ENCODE data around the gene TAGLN3.

Gene TAGLN3

DNA sequence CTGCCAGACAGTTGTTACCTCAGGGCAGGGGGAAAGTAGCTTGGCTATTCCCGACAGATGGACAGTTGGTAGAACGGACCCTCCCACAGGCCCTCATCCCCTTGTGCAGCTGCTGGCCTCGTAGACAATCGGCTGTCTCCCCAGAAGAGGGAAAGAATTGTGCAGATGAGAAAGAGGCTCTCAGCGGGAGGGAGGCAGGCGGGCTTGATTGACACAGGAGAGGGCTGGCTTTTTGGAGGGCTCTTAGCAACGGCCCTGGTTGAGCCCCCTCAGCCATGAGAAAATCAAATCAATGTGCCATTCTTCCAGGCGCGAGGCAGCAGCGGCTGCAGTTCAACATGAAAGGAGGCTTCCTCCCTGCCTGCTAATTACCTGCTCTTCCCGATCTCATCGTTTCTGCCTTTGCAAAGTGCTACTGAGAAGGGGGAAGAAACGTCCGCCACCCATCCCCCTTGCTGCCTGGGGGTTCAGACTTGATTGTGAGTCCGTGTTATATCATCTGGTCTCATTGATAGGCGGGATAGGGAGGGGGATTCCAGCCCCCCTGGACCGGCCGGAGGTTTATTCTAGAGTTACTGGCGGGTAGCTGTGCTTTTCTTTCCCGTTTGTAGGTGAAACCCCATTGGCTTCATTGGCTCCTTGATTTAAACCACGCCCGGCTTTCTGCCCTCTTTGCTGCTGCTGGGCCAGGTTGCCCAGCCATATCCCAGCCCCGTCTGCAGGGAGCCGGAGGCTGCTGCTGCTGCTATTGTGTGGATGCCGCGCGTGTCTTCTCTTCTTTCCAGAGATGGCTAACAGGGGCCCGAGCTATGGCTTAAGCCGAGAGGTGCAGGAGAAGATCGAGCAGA lies at the start of gene TAGLN3:
Gene TAGLN3, plus strand, starts transcription at position 287 of the 848 bp plus-strand sequence. Its CDS starts 501 bp downstream, at position 788.
- no peak for DNase-seq (ENCODE audit: low read depth, low spot score)

DNA sequence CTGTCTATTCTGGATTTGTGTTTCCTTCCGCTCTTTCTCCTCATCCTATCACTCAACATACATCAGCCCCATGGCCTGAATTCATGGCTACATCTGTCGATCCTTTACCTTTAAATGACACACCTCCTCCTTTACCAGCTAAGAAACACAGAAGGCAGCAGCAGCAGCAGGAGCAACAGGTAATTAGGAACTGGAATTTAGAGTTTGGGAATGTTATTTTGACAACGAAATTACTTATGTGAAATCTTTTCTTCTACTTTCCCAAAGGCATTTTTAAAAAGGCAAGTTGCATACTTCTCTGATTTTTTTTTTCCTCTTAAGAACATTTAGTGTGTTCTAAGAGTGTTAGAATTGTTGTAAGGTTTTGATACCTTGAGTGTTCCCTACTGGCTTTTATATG lies 49.0 kb upstream of the TAGLN3 start:
- no peak for DNase-seq (ENCODE audit: low read depth, low spot score)

DNA sequence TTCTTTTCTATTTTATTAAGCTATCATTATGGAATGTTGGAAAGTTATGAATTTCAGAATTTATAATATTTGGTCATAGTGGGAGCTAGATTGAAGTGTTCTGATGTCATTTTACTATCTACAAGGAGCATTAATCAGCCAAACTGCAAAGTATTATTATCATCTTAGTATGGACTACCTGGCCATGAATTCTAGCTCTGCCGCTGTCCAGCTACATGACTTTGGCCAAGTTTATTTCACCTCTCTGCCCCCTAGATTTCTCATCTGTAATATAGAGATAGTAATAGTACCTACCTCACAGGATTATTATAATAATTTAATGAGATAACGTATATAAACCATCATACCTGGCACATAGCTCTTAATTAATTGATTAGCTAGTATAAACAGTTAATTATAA lies 47.7 kb upstream of the TAGLN3 start:
- DNase-seq (ENCODE audit: low read depth, low spot score): no peak

DNA sequence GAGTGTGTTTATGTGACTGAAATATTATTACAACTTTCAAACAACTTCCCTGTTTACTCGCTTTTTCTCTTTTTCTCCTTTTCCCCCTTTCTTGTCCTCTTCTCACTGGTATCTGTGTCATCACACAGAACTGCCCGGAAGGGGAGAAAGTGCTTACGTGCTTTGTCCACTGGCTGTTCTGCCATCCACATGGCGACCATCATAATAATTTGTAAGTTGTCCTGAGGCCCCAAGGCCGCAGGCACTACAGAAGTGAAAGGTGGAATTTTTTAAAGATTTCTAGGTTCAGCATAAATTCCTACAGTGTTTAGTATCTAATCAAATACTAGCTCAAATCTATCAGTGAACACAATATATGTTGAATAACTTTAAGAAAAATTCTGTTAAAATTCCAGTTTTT lies 46.6 kb upstream of the TAGLN3 start:
- DNase-seq (ENCODE audit: low read depth, low spot score): no peak

DNA sequence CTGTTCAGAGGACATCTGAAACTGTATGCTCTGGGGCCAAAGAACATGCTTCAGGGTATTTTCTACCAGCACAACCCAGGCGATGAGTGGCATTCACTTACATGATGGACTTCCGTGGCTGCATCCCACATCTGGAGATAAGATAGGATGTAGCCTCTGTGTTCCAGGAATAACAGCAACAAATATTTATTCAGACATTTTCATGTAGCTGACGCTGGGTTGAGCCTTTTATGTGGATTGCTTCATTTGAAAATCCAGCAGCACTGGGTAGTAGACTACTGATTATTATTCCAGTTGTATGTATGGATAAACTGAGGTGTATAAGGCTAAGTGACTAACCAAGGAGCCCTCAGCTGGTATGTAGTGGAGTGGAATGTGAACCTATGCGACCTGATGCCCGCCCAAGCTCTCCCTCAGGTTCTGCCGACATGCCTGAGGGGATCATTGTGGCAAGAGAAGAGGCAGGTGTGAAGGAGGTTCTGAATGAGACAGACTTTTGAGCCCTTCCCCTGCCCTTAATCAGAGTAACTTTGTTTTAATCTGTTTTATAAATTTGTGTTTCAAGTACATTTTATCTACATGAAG lies 45.8 kb upstream of the TAGLN3 start:
- DNase-seq (ENCODE audit: low read depth, low spot score): no peak

DNA sequence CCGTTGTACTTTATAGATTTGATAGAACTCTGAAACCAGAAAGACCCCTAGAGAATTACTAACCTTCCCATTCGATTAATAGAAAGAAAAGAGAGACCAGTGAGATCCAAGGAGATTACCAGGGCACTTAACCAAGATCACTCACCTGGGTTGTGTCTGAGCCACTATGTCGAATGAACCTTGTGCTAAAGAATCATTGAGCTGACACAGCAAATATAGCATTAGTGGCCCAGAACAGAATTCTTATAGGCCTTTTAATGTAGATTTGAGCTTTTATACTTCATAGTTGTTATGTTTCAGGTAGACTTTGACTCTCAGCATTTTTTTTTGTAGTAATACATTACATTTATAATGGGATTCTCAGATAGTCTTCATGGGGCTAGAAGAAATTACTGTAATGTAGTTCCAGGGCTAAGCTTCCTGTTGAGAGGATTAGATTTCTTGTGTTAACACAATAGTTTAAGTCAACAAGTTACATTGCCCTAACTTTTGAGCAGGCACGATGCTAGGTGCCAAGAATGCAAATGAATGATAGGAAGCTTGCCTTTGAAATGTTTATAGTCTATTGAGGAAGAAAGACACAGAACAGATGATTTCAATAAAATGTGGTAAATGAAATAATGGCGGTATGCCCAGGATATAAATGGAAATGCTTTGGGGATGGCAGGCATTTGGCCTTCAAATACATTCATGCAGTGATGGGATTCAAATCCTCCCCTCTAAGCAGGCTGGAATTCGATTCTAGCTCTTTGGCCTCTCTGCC lies 44.3 kb upstream of the TAGLN3 start:
- no peak for DNase-seq (ENCODE audit: low read depth, low spot score)

DNA sequence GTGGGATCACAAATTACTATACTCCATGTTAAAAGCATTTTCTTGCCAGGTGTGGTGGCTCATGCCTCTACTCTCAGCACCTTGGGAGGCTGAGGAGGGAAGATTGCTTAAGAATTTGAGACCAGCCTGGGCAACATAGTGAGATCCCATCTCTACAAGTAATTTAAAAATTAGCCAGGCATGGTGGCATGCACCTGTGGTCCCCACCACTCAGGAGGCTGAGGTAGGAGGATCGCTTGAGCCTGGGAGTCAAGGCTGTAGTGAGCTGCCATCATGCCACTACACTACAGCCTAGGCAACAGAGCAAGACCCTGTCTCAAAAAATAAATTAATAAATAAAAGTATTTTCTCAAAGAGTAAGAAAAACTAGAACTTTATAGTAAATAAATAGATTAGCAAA lies 42.8 kb upstream of the TAGLN3 start:
- DNase-seq (ENCODE audit: low read depth, low spot score): no peak

DNA sequence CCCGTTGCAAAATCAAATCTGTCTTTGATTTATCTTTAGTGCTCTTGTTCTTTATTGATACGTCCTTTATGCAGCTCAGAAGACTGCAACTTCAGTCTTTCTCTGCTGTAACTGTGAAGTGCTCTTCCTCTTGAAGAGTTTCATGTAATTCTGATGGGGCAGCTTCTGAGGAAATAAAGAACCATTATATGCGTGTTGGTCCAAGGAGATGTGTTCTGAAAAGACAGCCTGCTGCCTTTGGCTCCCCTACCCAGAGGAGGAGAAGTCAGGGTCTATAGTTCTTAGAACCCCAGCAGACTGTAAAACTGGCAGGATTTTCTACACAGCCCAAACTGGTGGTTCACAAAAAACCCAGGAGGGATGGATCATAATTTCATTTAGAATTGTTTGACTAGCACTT lies 42.3 kb upstream of the TAGLN3 start:
- DNase-seq (ENCODE audit: low read depth, low spot score): no peak

DNA sequence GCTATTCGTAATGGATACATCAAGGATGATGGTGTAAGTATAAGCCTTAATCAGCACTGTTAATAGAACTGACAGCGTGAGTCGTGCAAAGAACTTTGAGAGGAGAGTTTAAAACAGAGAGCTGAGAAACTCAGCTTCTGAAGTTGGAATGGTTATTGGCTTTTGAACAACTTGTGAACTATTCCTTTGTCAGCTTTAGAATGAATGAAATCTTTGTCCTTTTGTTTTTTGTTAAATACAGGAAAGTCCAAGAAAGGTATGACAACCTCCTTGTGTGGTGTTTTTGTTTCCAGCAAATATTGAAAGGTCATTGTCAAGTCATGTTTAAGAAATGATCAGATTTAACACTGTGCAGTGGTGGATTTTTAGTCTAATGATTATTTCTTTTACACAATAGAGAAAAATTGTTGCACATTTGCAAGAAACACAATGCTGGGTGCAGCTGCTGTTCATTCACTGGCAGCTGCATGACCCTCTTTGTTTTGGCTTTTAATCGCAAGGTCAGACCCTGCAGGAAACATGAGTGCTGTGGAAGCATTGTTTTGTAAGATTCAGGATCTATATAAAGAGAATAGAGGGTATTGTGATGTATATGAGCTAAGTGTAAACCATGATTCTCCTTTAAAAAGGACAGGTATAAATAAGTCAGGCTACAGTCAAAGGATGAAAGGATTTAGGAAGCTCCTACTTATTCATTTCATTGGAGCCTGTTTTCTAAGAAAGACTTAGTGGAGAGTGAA lies 41.6 kb upstream of the TAGLN3 start:
- DNase-seq (ENCODE audit: low read depth, low spot score): no peak

DNA sequence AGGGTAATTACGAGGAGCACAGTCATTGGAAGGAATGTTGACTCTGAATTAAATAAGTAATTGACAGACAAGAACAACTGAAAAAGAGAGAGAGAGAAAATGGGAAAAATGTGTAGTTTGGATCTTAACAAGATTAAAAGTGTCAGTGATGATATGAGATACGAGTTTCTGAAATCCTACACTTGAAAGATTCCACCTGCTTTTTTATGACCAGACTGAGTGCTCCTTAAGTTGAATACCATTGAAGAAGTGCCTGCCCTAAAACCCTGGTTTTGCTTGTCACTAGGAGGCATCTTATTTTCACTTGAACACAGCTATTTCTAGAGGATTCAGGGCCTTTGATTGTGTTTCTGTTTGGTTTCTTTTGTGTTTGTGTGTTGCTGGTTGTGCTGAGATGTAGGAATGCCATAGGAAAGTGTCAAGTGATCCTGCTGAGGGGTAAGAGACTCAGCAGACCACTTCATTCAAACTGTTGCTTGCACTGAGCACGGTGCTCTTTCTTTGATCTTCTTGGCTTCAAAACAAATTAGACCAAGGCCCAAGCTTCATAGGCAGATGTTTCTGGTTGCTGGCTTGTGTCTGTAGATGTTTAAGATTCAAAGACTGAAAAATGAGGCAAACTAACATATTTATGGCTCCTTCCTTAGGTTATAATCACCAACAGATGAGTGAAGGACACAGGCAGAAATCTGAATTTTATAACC lies 37.1 kb upstream of the TAGLN3 start:
- no peak for DNase-seq (ENCODE audit: low read depth, low spot score)

DNA sequence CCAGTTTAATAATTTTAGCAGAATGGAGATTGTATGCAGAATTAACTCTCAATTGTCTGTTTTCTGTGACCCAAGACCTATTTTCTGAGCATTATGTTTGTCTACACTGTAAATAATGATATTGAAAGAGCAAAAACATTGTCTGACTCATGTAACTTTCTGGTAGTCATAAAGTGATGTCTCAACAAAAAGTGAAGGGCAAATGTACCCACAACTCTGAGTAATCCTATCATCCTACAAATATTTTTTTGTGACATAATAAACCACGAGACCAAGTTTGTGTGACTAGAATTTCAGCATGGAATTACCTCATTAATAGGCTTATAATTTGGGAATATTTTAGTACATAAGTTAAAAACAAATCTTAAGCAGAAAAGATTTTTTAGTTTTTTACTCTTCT lies 35.3 kb upstream of the TAGLN3 start:
- no peak for DNase-seq (ENCODE audit: low read depth, low spot score)

DNA sequence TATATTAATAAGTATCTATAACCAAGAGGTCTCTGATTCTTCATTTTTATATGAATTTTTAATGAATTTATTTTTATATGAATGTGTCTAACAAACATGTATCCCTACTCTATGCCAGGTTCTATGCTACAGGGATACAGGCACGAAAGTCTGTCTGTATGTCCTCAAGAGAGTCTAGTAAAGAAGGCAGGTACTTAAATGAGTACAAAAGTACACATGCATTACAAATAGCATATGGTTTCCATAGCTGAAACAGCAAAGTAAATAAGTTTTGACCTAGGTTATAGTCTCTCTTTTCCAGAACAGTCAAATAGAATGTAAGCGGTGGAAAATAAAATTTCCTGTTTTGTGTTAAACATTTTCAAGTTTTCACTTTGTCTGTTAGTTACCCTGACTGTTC lies 33.2 kb upstream of the TAGLN3 start:
- DNase-seq (ENCODE audit: low read depth, low spot score): no peak

DNA sequence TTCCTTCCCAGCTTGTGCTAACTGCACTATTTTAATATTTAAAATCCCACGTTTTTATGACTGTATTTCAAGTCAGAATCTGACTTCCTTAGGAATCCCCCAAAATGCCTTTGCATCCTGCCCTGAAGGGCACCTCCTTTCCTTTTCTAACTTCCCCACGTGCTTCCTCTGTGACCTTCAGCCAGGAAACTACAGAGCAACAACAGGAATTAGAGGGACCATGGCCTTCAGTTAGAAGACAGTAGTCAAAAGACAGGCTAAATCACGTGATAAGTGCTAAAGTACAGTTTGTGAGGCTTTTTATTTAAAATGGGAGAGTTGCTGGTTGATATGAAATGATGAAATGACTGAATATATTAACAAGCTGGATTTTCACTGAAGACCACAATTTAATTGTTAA lies 31.7 kb upstream of the TAGLN3 start:
- DNase-seq (ENCODE audit: low read depth, low spot score): no peak

DNA sequence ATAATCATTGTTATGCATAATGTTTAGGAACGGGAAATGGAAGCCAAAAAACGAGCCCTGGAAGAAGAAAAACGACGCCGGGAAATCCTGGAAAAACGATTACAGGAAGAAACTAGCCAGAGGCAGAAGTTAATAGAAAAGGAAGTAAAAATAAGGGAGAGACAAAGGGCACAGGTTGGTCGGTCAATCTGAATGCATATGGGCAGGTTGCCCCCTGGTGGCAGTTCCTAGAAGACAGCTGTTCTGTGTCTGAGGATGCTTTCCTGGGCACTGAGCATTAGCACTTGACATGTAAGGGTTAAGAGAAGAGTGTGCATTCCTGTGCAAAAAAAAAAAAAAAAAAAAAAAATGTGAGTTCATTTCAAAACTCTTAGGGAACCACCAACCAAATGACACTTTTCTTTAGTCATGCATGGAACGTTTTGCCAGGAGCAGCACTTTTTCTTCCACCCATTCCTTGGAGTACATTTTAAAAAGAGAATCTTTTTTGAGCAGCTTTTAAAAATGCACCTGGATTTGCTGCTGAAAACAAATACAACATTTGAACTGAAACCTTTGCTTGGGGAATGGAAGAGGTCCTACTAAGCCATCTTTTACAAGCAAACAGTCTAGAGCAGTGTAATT lies 31.0 kb upstream of the TAGLN3 start:
- peak; percentile 65 for DNase-seq (ENCODE audit: low read depth, low spot score)

DNA sequence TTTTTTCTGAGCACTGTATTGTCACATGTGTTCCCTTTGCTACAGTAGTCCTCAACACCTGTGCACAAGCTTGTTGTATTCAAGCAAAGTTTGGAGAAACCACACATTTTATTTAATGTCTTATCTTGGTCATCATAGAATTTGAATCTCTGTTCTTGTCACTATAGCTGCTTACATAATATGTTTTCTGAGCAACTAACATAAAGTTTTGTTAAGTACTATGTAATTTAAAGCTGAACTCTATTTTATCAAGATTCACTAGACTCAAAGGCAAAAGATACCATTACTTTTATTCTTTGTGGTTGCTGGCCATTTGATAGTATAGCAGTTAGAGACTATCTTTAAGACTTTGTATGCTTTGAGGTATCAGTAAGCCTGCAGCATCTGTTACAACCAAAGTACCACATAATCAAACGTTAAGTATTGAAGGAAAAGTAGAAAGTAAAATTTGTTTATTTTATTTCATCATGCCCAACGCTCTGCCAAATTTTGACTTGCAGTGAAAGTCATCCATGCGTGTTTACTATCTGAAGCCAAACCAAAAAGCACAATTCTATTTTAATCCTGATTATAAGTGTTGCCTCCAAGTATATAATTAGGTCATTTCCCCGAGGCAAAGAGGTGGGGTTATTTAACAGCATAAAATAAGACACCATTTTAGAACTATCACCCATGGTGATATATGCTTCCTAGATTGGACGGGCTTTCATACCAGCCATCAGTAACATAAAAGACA lies 30.2 kb upstream of the TAGLN3 start:
- no peak for DNase-seq (ENCODE audit: low read depth, low spot score)

DNA sequence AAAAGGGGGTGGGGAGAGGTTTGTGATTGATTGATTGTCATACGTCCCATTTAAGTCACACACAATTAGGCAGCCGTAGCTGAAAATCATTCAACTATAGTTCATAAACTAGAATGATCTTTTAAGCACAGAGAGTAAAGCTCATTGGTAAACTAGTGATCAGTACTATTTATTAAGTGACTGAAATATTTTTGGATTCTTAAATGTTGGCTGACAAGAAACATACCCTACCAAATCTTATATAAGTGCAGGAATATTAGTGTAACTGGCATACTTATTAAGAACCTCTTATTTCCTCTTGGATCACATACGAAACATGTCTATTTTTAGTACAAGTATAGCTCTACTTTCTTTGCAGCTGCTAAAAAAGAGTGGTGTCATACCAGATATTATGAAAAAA lies 28.3 kb upstream of the TAGLN3 start:
- no peak for DNase-seq (ENCODE audit: low read depth, low spot score)

DNA sequence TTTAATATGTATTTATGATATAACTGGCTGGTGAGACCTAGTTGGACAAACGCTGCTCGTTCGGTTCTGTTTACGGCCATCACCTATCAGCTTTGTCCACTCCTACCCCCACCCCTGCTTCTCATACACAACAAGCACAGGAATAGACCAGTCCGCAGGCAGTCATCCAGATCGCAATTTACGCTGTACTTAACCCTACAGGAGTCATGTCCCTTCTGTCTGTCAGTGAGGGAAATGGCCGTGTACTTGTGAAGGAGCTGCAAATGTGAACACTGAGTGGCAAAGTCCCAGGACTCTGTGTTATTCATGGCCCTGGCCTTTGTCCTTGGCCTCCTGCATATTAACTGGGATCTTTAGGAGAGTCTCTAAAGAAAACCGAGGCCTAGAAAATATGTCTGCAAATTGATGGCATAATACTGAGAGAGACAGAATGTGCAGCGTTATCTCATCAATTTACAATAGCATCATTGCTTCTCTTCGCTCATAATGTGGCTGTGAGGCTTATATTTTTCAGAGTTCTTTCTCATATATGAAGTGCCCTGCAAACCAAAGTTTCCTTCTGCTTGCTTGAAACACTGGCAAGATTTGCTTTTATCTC lies 27.1 kb upstream of the TAGLN3 start:
- DNase-seq (ENCODE audit: low read depth, low spot score): no peak

DNA sequence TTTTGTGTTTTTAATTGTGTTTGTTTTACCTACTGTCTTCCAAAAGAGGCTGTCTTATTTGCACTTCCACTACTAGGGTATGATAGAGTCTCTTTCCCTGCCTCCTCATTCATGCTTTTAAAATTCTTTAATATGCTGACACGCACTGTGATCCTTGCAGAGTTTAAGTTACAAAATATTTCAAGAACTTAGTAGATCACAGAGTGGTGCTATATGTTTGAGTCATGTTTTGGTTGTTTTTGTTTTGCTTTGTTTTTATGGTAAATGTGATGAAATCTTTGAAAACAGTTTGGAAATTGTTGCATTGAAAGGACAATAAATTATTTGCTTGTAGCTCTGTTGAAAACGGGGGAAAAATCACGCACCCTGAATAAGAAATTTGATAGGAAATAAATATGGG lies 25.8 kb upstream of the TAGLN3 start:
- no peak for DNase-seq (ENCODE audit: low read depth, low spot score)

DNA sequence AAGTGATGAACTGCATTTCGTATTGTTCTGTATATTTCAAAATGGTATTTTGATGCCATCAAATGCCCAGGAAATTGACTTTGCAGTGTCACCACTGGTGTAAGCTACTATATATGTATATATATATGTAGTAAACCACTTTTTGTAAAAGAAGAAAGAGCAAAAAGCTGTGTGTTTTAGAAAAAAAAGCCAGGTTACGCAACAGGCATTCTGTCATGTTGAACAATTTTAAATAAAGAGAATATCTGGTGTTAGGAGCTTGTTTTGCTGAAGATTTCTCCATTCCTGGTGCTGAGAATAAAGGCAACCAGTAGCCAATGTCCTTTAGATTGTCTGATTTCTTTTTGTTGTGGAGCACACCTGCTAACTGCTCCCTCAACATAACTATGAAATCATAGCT lies 23.6 kb upstream of the TAGLN3 start:
- DNase-seq (ENCODE audit: low read depth, low spot score): no peak

DNA sequence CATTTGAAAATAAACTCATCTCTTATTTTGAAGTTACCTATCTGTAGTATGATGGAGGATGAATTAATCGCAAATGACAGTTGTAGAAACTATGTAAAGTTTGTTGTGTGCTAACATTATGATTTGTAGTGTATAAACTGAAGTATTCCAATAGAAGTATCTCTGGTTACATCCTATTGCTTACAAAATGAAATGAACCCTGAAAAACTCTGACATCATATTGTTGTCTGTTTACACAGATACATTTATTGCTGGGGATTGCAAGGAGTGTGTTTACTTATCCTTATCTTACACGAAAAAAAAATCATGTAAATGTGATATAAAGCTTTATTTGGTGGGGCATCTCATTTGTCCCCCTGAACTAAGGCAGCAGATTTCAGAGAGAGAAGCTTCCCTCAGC lies 22.5 kb upstream of the TAGLN3 start:
- DNase-seq (ENCODE audit: low read depth, low spot score): no peak
